HG02642 (cell line): ENCODE data around the gene ADAMTS17.
"Not testable (repeated sequence)": the region's sequence is repeated elsewhere in the genome, so short reads cannot be mapped to it uniquely, and the experiment has no call there.

Experiments
- ATAC-seq: cut with Tn5 transposase; IDR thresholded peaks from one replicate; pipeline ENCODE4 v1.9.1; 2021; ENCODE audit warnings: mild to moderate bottlenecking; ENCODE audit not compliant: unreplicated experiment, poor library complexity

The ADAMTS17 gene

DNA sequence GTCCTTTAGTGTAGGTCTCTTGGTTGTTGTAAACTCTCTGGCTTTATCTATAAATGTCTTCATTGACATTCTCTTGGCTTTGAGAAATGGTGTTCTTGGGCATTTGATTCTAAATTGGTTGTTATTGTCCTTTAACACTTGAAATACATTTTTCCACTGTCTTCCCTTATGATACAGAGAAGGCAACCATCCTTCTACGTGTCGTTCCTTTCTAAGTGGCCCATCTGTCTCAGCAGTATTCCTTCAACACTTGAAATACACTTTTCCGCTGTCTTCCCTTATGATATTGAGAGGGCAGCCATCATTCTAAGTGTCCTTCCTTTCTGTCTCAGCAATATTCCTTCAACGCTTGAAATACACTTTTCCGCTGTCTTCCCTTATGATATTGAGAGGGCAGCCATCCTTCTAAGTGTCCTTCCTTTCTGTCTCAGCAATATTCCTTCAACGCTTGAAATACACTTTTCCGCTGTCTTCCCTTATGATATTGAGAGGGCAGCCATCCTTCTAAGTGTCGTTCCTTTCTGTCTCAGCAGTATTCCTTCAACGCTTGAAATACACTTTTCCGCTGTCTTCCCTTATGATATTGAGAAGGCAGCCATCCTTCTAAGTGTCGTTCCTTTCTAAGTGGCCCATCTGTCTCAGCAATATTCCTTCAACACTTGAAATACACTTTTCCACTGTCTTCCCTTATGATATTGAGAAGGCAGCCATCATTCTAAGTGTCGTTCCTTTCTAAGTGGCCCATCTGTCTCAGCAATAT is 275.1 kb downstream of the ADAMTS17 start:
- ATAC-seq, result not testable (repeated sequence)

DNA sequence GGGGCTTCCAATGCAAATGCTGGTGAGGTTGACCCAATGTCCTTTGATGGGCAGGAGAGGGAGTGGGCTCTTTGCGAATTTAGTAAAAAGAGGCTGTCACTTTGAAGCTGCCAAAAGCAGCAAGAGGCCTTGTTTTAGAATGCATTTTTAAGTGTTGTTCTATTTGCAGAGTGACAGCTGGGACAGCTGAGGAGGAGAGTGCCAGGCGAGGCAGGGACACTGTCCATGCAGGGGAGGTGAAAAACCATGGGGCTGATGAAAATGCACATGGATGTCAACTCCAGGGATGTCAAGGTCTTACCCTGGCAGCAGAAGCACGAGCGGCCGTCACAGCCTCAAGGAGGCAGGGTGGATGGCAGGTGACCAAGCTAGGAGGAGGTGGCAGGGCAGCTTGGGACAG is 279.8 kb downstream of the ADAMTS17 start:
- no peak for ATAC-seq

DNA sequence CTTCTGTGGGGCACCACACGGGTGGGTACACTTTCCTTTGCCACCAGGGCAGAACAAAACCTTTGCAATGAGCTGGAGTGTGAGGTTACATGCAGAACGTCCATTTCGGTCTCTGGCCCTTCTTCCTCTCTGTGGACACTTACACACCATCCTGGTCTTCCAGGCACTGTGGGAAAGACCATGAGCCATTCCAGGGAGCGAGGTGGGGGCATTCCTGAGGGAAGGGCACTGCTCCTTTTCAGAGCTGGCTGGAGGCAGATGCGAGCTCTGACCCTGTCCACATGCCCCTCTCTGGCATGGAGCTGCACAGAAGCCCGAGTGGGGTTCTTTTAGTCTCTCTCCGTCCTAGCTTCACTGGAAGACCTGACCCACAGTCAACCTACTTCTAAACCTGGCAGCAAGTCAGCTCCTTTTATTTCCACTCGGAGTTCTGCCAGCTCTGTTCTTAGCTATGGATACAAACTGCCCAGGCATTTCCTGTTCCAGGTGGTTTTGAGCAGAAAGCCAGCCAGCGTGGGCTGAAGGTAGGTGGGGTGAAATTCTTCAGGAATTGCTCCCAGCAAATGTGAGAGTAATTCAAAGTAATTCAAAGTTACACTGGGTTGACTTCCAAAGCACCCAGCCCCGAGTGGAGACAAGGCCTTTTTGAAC is 281.4 kb downstream of the ADAMTS17 start:
- no peak for ATAC-seq

DNA sequence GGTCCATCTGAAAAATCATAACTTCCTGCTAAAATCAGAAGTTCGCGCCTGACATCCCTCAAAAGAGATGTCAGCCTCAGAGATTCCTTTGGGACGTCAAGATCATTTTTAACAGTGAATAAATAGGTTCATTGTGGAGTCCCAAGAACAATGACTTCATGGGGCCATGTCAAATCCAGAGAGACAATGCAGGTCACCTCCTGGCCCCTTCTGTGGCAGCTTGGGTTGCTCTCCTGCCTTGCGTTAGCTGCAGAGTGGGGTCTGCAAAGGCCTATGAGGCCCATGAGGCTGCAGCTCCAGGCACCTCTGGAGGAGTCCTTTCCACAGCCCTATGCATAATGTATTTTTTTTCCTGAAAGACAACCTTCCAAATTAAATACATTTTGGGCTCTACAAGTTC is 282.3 kb downstream of the ADAMTS17 start:
- no peak for ATAC-seq

DNA sequence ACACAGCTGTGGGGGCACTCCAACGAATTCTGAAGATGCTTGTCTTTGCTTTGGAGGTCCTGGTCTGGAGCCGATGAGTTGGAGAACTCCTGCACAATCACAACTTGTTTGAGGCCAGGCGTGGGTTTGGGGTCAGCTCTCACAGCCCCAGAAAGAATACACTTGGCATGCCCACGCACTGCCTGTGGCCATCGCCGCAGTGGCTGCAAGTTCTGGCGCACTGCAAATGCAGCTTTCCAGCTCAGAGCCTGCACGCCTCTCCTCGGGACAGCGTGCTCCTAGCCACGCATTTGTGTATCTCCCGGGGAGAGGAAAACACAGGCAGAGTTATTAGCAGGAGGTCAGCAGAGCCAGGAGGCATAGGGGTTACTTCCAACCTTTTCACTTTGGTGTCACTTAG is 282.7 kb downstream of the ADAMTS17 start:
- ATAC-seq, result no peak

DNA sequence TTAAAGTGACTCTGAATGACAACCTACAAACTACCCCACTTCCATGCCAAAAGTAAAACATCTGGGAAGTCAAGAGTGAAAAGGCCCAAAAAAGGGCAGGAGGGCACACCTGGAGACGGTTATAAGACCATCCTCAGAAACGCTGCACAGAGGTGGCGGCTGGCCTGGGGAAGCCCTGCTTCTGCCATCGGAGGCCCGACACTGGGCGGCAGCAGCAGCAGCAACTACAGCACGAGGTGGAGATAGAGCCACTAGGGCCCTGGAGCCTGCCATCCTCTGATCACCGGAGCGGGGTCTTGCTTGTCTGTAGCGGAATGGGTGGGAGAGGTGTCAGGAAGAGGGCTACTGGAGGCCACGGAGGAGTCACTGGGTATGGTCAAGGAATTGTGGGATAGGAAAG is 283.3 kb downstream of the ADAMTS17 start:
- no peak for ATAC-seq

DNA sequence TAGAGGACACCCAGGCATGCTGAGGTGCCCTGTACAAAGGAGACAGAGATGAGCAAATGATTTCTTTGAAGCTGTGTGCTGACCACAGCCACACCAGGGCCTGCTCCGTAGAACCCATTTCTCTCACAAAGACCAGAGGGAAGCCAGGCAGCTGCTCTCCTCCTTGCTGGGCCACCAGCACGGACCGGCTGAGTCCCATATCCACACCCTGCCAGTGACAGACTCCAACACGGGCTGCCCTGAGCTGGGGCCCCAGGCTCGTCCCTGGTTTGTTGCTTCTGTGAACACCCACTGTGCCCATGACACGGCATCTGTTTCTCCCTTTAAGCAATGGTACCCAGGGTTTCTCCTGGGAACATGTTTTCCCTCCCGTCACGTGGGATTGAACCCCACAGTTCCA is 284.5 kb downstream of the ADAMTS17 start:
- ATAC-seq, result no peak

DNA sequence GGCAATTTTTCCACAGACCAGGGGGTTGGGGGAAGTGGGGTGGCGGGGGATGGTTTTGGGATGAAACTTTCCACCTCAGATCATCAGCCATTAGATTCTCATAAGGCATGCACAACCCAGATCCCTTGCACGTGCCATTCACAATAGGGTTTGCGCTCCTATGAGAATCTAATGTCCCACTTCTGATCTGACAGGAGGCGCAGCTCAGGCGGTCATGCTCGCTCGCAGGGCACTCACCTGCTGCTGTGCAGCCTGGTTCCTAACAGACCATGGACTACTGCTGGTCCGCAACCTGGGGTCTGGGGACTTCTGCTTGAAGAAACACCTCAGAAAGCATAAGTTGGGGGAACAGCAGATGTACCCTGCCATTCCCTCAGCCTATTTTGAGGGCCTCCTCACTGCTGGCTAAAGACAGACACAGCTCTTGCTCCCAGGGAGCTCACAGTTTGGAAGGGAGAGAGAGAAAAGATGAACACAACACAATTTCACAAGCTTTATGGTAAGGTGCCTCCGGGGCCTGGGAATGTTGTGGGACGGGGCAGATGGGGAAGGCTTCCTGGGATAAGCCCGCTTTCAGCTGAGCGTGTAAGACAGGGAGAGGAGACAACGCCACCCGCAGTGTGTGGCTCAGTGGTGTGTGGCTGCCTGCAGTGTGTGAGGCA is 285.2 kb downstream of the ADAMTS17 start:
- ATAC-seq, result no peak

DNA sequence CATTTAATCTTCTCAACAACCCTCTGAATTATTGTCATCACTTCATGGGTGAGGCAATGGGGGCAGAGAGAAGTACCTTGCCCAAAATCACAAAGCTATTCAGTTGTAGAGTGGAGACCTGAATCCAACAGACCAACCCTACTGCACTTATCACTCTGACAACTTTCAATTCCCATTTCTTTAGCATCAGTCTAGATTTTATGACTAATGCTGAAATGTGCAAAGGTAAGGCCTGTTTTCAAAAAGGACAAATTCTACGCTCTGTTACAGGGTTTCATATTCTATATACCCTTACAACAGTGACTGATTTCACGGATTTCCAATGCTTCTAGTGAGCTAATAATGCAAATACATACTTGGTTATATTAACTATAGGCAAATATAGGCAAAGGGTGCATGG is 286.0 kb downstream of the ADAMTS17 start:
- no peak for ATAC-seq

DNA sequence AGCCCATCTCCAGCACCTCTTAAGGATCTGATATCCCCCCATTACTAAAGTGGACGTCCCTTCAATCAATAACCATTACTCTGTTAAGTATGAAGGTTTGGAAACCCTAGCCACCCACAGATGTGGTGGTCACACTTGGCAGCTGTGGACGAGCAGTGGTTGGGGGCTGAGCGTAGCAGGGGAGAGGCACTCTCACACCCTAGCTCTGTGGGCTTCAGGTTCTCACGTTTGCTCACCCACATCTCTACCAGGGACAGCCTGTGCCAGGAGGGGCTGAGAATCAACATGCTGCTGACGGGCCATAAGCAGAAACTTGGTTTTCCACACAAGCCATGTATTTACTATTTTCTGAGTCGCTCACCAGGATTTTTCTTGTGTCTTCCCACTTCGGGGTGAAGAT is 287.2 kb downstream of the ADAMTS17 start:
- ATAC-seq, result no peak

DNA sequence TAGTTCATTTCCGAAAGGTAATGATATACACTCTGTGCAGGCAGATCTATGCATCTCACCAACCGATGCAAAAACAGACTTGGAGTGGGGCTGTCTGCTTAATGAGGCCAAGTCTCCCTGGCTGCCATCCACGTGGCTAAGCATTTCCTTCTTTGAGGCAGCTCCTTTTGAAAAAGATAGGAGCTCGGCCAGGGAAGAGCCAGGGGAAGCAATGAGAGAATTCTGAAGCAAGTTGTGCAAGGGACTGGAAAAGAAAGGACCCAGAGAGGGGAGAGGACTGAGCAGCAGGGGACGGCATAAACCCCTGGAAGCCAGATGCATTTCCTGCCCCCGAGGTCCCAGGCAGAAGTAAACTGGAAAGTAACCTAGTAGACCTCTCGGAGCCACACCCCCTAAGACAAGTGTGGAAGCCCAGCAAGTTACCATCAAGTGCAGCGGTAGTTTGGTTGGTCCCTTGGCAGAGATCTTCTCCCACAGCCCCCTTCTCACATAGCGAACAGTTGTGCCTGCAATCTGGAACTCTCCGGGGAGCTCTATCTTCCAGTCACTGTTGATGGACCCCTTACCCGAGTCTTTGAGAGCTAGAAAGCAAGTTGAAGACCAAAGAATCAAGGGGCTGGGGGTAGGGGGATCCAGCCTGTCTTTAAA is 288.2 kb downstream of the ADAMTS17 start:
- ATAC-seq, result no peak

DNA sequence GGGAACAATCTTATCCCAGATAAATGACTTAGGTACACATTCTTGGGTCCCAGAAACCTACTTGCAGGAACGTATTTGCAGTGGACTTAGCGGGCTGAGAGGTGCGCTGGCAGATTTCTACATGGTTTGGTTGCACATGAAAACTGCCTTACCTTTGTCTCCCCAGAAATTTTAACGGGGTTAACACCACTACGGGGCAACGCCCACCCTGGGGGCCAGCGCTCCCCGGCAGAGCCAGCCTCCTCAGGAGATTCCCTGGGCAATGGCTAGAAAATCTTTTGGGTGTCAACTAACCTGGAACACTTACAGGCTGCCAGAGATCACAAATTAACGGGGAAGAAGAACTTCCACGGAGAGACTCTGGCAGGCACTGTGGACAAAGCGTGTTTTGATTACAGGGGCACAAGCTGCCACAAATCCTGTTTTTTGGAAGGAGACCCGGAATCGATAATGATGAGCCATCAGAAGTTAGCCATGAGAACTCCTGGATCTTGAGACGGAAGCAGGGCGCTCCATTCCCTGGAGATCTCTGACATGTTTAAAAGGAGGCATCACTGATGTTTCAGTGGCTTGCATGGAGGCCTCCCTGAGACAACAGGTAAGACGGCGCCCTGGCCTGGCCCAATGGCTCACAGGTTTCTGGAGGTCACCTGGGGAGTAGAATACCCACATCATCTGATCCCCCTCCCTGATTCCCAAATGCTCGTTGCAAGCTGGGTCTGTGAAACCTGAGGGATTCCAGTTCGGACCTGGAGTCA is 288.9 kb downstream of the ADAMTS17 start:
- no peak for ATAC-seq

DNA sequence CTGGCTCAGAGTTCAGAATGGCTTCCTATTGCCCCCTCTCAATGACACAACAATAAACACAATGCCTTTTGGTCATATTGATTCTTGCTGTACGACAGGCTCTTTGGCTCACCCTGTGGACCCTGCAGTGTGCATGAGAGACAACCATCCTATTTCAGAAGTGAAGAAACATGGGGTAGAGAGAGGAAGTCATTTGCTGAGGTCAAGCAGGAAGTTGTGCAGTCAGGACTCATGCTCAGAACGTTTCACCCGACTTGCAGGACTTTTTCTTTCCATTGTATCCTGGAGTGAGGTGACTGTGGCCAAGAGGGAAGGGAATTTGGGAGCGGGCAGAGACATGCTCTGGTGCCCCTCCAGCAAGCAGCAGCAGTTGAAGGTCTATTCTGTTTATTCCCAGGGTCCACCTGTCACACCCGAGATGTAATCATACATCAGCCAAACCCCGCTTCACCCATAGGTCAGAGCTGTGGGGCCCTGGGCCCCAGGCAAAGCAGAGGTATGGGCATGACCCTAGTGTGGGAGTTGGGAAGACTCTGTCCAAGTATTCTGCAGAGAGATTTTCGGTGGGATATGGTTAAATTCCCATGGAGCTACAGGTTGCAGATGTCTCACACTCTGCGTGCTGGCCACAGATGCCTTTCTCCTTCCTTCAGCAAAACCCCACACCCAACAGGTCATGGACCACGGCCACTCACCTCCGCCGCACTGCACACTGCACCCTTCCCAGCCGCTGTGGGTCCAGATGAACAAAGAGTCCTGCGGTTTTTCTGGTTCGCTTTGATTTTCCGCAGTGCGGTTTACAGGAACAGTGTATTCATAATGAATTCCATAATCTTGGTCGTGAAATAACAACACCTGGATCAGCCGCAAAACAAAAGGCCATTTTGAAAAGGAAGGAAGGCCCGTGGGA is 290.6 kb downstream of the ADAMTS17 start:
- ATAC-seq, result no peak

DNA sequence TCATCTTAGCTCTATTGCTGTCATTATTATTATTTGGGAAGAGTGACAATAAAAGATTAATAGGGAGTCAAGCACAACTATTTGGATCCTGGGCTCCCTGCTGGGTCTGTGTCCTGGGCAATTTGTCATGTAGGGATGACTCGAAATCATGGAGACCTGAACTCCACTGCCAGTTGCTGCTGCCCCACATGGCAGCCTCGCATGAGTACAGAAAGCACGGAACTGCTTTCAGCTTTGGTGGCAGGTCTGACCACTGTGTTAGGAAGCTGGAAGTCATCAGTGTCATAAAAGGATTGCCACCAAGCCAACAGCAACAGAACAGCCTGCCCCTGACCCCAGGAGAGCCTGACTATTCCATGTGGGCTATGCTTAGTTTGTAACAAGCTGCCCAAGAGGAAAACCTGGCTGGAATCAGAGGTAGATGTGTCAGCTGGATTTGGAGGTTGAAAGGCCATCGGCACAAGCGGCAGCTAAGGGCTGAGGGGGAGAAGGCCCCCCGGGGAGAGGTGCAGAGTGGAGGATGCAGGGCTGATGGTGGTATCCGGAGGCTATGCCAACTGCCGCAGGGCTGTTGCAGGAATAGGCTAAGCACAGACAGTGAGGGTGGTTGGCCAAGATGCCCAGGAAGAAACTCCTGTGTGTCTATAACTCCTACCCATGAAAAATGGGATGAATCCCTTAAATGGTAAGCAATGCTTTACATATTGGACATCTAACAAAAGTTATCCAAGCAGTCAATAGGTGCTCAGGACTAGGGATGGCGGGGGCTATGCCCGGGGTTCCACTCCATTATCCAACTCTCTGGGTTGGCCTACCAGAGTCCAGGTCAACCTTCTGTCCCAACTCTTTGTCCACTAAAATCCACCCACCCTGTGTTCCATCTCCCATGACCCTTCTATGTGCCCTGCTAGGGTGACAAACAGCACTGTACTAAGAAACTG is 291.6 kb downstream of the ADAMTS17 start:
- no peak for ATAC-seq

DNA sequence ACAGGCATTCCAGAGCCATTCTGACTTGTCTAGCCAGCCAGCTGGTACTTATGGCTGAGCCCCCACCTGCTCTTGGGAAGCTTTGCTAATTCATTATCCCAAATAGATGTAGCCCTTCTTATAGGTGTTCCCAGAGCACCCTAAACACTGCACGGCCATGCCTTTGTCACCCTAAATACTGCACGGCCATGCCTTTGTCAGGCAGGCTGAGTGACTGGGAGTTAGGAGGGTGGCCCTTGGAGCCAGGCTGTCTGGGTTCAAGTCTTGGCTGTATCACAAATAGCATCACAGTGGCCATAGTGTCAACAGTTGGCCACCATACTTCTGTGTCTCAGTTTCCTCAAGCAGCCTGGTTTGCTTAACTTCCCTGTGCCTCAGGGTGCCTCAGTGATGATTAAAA is 292.3 kb downstream of the ADAMTS17 start:
- ATAC-seq, result no peak

DNA sequence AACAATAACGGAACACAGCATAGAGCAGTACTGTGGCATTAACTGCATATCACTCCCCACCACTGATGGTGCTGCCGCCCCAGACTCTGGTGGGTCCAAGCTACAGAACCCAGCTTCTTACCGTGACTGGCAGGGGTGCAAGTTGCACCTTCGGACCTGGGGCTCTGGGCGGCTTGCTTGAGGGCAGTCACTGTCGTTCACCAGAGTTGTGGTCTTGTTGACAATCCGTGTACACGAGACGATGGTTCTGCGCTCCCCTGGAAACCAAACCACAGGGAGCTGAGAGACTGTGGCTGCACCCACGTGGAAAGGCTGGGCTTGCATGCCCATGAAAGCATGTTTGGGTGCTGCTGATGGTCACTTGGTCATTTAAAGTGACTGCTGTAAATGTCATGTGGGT is 293.0 kb downstream of the ADAMTS17 start:
- ATAC-seq, result no peak

DNA sequence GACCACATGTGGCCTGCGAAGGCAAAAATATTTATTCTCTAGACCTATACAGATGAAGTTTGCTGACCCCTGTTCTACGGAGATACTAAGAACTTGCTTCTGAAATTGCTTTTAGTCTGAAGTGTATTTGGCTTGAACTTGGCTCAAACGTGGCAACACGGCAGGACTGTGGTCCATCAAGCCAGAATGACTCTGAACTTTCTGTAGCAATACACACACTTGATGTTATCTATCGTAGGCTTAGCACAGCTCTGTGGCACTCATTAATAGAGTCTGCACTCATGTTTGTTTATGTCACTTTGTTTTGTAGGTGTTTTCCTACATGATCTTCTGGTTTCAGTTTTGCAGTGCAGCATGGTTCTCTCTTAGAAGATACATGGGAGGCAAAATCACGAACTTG is 298.1 kb downstream of the ADAMTS17 start:
- ATAC-seq, result no peak

DNA sequence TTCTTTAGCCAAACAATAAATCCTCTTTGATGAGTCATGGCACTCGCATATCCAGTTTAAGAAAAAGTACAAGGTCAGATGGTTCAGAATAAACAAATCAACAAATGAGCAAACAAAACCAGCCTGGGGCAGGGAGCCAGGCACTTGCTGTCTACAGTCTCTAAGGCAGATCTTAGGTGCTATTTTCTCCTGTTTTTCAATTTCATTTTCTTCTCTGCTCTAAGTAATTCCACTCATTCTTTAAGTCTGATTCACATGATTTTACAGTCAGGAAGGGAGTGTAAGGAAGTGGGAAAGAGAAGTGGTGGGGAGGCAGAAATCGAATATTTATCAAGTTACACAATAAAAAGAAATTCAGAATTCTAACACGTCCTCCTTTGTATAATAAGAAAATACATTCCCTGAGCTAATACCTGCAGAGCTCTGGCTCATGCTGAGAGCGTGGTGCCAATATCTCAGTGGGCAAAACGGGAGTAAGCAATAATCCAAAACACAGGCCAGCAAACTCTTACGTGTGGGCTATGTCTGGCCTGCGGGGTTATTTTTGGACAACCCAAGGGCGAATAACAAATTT is 298.6 kb downstream of the ADAMTS17 start:
- ATAC-seq, result no peak
